OCI-LY3 (cell line): Measurements from ENCODE around the gene SORBS1.

Experiments
- H2AFZ ChIP-seq: fragments of 200-600, 300-600 bp; shearing (Covaris generic); 2 replicates; pipeline ENCODE4 v1.6.0; 2014; ENCODE audit warnings: antibody characterized with exemption, low read depth, low read length
- H3K27ac ChIP-seq: fragments of 200-600, 300-600 bp; sonication (generic); 2 replicates; pipeline ENCODE4 v1.5.1; 2014; ENCODE audit warnings: mild to moderate bottlenecking, low read length, moderate library complexity, mixed read lengths
- H3K27me3 ChIP-seq: fragments of 200-600, 300-600 bp; sonication (generic); 2 replicates; pipeline ENCODE4 v1.6.1; 2014; ENCODE audit warnings: low read depth, low read length, mixed read lengths
- H3K36me3 ChIP-seq: fragments of 200-600, 300-600 bp; sonication (generic); replicated peaks from 2 replicates; pipeline ENCODE3; 2014; ENCODE audit warnings: low read depth, low read length, mixed read lengths
- H3K4me1 ChIP-seq: fragments of 300-600, 200-600 bp; sonication (generic); 2 replicates; pipeline ENCODE4 v1.6.1; 2014; ENCODE audit warnings: low read length, mixed read lengths
- H3K4me2 ChIP-seq: fragments of 200-600, 300-600 bp; sonication (generic); 2 replicates; pipeline ENCODE4 v1.6.1; 2014; ENCODE audit warnings: low read length, mixed read lengths
- H3K4me3 ChIP-seq: fragments of 300-600, 200-600 bp; sonication (generic); 2 replicates; pipeline ENCODE4 v1.5.1; 2014; ENCODE audit warnings: antibody characterized with exemption, mild to moderate bottlenecking, low read length, moderate library complexity
- H3K79me2 ChIP-seq: fragments of 300-600, 200-600 bp; shearing (Covaris generic); 2 replicates; pipeline ENCODE4 v1.6.1; 2014; ENCODE audit warnings: mild to moderate bottlenecking, low read length, mixed read lengths
- H3K9ac ChIP-seq: fragments of 300-600, 200-600 bp; shearing (Covaris generic); 2 replicates; pipeline ENCODE4 v1.6.0; 2014; ENCODE audit warnings: mild to moderate bottlenecking, low read length, moderate library complexity
- H3K9me3 ChIP-seq: fragments of 200-600, 300-600 bp; shearing (Covaris generic); 2 replicates; pipeline ENCODE4 v1.6.1; 2014; ENCODE audit warnings: low read length, mixed read lengths; ENCODE audit not compliant: insufficient read depth
- H4K20me1 ChIP-seq: fragments of 200-600, 300-600 bp; sonication (generic); 2 replicates; pipeline ENCODE4 v1.6.1; 2016; ENCODE audit warnings: low read length, mixed read lengths; ENCODE audit not compliant: insufficient read depth
- CTCF ChIP-seq: fragments of 200-600, 300-600 bp; sonication (generic); IDR thresholded peaks from 2 replicates; pipeline ENCODE4 v1.5.1; 2014; ENCODE audit warnings: antibody characterized with exemption, low read length, low read depth
- EZH2phosphoT487 ChIP-seq: fragments of 200-600 bp; shearing (Covaris generic); IDR thresholded peaks from 2 replicates; pipeline ENCODE4 v1.6.1; 2018; ENCODE audit warnings: antibody characterized with exemption, mixed run types, low read depth

The SORBS1 gene

GRCh38 chr10:95501203-95502094 is 59.7 kb downstream of the SORBS1 start:
- H3K4me3 ChIP-seq: no peak overlapping the region
- H3K9me3 ChIP-seq: no peaks in the 10 kb centered on the region
- no peaks in the 10 kb centered on the region for H3K27me3 ChIP-seq
- no peak overlapping the region for H3K4me2 ChIP-seq
- H2AFZ ChIP-seq: no peak overlapping the region
- no peaks in the 10 kb centered on the region for H4K20me1 ChIP-seq
- no peaks in the 10 kb centered on the region for H3K36me3 ChIP-seq
- H3K27ac ChIP-seq: no peak overlapping the region
- no peaks in the 10 kb centered on the region for H3K4me1 ChIP-seq
- no peak overlapping the region for H3K9ac ChIP-seq
- TF ChIP-seq EZH2phosphoT487: no peak
- TF ChIP-seq CTCF: no peak
- H3K79me2 ChIP-seq: no peaks in the 10 kb centered on the region

- no peaks in the 10 kb centered on the region for H3K79me2 ChIP-seq
- H3K4me3 ChIP-seq: no peak overlapping the region
- H3K9me3 ChIP-seq: no peaks in the 10 kb centered on the region
- TF ChIP-seq CTCF: no peak
- no peak for TF ChIP-seq EZH2phosphoT487
- H2AFZ ChIP-seq: no peak overlapping the region
- no peak overlapping the region for H3K4me2 ChIP-seq
- no peak overlapping the region for H3K9ac ChIP-seq
- H3K27me3 ChIP-seq: no peaks in the 10 kb centered on the region
- no peaks in the 10 kb centered on the region for H3K36me3 ChIP-seq
- no peak overlapping the region for H3K27ac ChIP-seq
- H3K4me1 ChIP-seq: no peaks in the 10 kb centered on the region
- no peaks in the 10 kb centered on the region for H4K20me1 ChIP-seq
These were observed 60.5 kb downstream of the SORBS1 start for GRCh38 chr10:95500649-95501048.

- Histone ChIP-seq H3K79me2 (no peaks in the 10 kb centered on the region), H3K9me3 (no peaks in the 10 kb centered on the region), H3K4me2 (no peak overlapping the region), H4K20me1 (no peaks in the 10 kb centered on the region), H2AFZ (no peak overlapping the region), H3K4me1 (no peaks in the 10 kb centered on the region), H3K4me3 (no peak overlapping the region), H3K27ac (no peak overlapping the region), H3K9ac (no peak overlapping the region), H3K27me3 (no peaks in the 10 kb centered on the region), H3K36me3 (no peaks in the 10 kb centered on the region)
- TF ChIP-seq EZH2phosphoT487 (no peak), CTCF (no peak)
These were observed 61.1 kb downstream of the SORBS1 start for GRCh38 chr10:95500097-95500496.

GRCh38 chr10:95499482-95499989 is 61.6 kb downstream of the SORBS1 start:
- Histone ChIP-seq H3K4me1 (no peaks in the 10 kb centered on the region), H3K9ac (no peak overlapping the region), H2AFZ (no peak overlapping the region), H4K20me1 (no peaks in the 10 kb centered on the region), H3K36me3 (no peaks in the 10 kb centered on the region), H3K27me3 (no peaks in the 10 kb centered on the region), H3K4me2 (no peak overlapping the region), H3K79me2 (no peaks in the 10 kb centered on the region), H3K4me3 (no peak overlapping the region), H3K27ac (no peak overlapping the region), H3K9me3 (no peaks in the 10 kb centered on the region)
- TF ChIP-seq EZH2phosphoT487: no peak
- TF ChIP-seq CTCF: no peak
